ENCODE results near the gene TCF23.

DNA sequence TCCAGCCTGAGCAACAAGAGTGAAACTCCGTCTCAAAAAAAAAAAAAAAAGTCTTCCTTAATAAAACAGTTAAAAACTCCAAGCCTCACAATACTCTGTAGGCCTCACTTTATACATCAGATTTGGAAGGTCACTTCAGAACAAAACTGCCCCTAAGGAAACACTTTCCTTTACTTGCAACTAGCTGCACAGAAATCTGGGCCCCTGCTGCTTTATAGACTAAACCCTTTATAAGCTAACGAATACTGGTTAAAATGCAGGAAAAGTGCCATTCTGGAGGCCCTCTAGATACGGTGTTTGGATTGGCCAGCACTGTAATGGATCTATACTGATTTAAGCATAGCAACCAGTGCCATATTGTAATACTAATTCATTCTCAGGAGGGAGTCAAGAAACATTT lies 23.7 kb upstream of the TCF23 start:
- TF ChIP-seq TBP (IDR thresholded peaks at IDR 0.05; ENCODE audit: low read depth, low read length) (no peak), JUND (IDR thresholded peaks at IDR 0.05; ENCODE audit: low read length) (no peak)
- TF ChIP-seq, protein P1, sequence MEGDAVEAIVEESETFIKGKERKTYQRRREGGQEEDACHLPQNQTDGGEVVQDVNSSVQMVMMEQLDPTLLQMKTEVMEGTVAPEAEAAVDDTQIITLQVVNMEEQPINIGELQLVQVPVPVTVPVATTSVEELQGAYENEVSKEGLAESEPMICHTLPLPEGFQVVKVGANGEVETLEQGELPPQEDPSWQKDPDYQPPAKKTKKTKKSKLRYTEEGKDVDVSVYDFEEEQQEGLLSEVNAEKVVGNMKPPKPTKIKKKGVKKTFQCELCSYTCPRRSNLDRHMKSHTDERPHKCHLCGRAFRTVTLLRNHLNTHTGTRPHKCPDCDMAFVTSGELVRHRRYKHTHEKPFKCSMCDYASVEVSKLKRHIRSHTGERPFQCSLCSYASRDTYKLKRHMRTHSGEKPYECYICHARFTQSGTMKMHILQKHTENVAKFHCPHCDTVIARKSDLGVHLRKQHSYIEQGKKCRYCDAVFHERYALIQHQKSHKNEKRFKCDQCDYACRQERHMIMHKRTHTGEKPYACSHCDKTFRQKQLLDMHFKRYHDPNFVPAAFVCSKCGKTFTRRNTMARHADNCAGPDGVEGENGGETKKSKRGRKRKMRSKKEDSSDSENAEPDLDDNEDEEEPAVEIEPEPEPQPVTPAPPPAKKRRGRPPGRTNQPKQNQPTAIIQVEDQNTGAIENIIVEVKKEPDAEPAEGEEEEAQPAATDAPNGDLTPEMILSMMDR (IDR thresholded peaks at IDR 0.05; ENCODE audit: control extremely low read depth in 1 of 3, insufficient read depth in 1 of 3, low read depth in 1 of 3, low read length in 3 of 3) = no peak
